GM10266 (cell line): ENCODE data around the gene TFDP3.

Source experiments
- DNase-seq: peaks from one replicate; pipeline ENCODE4 v3.0.0; 2012; ENCODE audit errors: extremely low spot score
- CTCF ChIP-seq: IDR thresholded peaks from 2 replicates; pipeline ENCODE4 v1.5.1; 2012; ENCODE audit warnings: mild to moderate bottlenecking, low read depth; ENCODE audit not compliant: control insufficient read depth, insufficient read depth; ENCODE audit errors: missing control alignments

TFDP3 gene

GRCh38 chrX:133175162-133175561, 43.0 kb downstream of the TFDP3 start:
- DNase-seq: no peak
- no peak for TF ChIP-seq CTCF

- peak; percentile 2 for DNase-seq
- TF ChIP-seq CTCF: peak; percentile 14
Observed at GRCh38 chrX:133171962-133172708, 46.0 kb downstream of the TFDP3 start.
